ENCODE measurements around the gene AMFR.

DNA sequence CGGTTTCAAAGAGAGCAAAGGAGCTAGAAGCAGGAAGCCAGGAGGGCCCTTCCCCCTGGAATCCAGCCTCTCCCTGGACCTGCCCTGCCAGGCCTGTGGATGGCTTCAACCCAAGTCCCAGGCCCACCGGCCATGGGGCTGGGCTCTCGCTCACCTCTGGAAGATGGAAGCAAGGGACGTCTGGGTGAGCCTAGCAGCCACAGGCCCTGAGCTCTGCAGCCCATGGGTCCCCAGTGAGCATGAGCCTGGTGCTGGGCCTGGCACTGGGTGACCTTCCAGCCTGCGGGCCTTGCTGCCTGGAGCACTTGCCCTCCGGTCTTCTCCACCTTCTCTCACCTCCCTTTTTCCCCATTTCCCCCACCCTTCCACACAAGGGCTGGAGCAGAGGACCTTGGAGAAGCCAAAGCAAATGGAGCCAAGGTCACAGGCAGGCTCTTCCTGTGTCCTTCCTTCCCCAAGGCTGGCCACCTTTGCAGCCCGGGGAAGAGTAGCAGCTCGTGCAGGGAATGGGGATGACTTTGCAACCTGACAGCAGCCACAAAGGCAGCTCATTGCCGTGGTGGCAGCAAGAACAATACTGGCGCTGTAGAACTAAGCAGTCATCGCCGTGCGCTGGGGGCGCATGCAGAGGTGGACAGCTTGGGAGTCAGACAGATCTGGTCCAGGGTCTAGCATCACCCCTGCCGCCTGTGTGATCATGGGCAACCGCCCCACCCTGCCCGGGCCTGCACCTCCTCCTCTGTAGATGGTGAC lies 86.6 kb downstream of the AMFR start:
- TF ChIP-seq TAF1 (IDR thresholded peaks at IDR 0.05; ENCODE audit: borderline replicate concordance, insufficient read depth, low read length) (no peak), POLR2AphosphoS5 (IDR thresholded peaks at IDR 0.05; ENCODE audit: low read depth, low read length) (no peak)
- TF ChIP-seq, protein P1, sequence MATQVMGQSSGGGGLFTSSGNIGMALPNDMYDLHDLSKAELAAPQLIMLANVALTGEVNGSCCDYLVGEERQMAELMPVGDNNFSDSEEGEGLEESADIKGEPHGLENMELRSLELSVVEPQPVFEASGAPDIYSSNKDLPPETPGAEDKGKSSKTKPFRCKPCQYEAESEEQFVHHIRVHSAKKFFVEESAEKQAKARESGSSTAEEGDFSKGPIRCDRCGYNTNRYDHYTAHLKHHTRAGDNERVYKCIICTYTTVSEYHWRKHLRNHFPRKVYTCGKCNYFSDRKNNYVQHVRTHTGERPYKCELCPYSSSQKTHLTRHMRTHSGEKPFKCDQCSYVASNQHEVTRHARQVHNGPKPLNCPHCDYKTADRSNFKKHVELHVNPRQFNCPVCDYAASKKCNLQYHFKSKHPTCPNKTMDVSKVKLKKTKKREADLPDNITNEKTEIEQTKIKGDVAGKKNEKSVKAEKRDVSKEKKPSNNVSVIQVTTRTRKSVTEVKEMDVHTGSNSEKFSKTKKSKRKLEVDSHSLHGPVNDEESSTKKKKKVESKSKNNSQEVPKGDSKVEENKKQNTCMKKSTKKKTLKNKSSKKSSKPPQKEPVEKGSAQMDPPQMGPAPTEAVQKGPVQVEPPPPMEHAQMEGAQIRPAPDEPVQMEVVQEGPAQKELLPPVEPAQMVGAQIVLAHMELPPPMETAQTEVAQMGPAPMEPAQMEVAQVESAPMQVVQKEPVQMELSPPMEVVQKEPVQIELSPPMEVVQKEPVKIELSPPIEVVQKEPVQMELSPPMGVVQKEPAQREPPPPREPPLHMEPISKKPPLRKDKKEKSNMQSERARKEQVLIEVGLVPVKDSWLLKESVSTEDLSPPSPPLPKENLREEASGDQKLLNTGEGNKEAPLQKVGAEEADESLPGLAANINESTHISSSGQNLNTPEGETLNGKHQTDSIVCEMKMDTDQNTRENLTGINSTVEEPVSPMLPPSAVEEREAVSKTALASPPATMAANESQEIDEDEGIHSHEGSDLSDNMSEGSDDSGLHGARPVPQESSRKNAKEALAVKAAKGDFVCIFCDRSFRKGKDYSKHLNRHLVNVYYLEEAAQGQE (IDR thresholded peaks at IDR 0.05; ENCODE audit: insufficient read depth in 1 of 2, low read depth in 2 of 2, low read length in 2 of 2), result no peak
